ENCODE data around the gene PTBP2. TPM values are rescaled to one million over a fixed set of nuclear protein-coding genes. Genes with fewer than 3 reads are reported as not detected.

Gene PTBP2
- total and polyA plus RNA-seq, 10 of the 15 experiments (the other 5 are each of a cell fraction or from before 2014, with no cell fraction given) = 5.8 to 17.5 (median 11.1) TPM

DNA sequence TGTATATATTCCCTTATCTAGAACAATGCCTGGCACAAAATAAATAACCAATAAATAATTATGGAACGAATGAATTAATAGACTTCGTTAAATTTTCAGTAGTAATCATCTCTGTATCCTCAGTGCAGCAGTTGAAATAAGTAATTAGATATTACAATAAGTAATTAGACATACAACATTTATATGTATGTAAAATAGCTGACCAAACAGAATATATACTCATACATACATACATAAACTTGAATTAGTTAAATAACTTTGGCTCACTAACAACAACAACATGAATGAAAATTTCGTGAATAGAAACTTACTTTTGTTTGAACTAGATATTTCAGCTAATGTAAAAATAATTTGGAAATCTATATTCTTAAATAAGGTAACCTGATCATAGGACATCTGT, 14.6 kb upstream of the PTBP2 start:
- no peak for ATAC-seq
- Histone ChIP-seq H3K79me2 (ENCODE audit: control insufficient read depth, insufficient read depth, low read length) (no peaks in the 10 kb centered on the region), H3K4me1 (ENCODE audit: control insufficient read depth, insufficient read depth, low read length) (no peaks in the 10 kb centered on the region), H3K9ac (ENCODE audit: control insufficient read depth, insufficient read depth, low read length) (no peak overlapping the region), H3K36me3 (ENCODE audit: control insufficient read depth in 2 of 2, insufficient read depth in 2 of 2, low read length in 1 of 2) (no peaks in the 10 kb centered on the region), H4K20me1 (ENCODE audit: control insufficient read depth, insufficient read depth) (no peaks in the 10 kb centered on the region), H3K9me3 (replicated peaks; ENCODE audit: control insufficient read depth, insufficient read depth, low read length) (no peaks in the 10 kb centered on the region), H3K4me3 (no peak overlapping the region), H3K4me2 (ENCODE audit: control insufficient read depth, insufficient read depth) (no peak overlapping the region), H3K27ac (ENCODE audit: control insufficient read depth, insufficient read depth) (no peak overlapping the region), H3K27me3 (replicated peaks in 1 of 2; ENCODE audit: control insufficient read depth in 2 of 2, insufficient read depth in 2 of 2, low read length in 1 of 2) (no peaks in the 10 kb centered on the region), H2AFZ (ENCODE audit: control insufficient read depth, low read depth, low read length) (no peak overlapping the region)
- ChIA-PET SMC1A (ENCODE audit: uncharacterized antibody, unreplicated experiment) (no interaction called here), POLR2A (no interaction called here), CTCF (no interaction called here), RAD21 (ENCODE audit: unreplicated experiment) (no interaction called here)
- in situ Hi-C loops (cut with MboI) (no loop called here), intact Hi-C loops (cut with micrococcal nuclease; ENCODE audit: unreplicated experiment) (no loop called here)
- TF ChIP-seq, protein P1, sequence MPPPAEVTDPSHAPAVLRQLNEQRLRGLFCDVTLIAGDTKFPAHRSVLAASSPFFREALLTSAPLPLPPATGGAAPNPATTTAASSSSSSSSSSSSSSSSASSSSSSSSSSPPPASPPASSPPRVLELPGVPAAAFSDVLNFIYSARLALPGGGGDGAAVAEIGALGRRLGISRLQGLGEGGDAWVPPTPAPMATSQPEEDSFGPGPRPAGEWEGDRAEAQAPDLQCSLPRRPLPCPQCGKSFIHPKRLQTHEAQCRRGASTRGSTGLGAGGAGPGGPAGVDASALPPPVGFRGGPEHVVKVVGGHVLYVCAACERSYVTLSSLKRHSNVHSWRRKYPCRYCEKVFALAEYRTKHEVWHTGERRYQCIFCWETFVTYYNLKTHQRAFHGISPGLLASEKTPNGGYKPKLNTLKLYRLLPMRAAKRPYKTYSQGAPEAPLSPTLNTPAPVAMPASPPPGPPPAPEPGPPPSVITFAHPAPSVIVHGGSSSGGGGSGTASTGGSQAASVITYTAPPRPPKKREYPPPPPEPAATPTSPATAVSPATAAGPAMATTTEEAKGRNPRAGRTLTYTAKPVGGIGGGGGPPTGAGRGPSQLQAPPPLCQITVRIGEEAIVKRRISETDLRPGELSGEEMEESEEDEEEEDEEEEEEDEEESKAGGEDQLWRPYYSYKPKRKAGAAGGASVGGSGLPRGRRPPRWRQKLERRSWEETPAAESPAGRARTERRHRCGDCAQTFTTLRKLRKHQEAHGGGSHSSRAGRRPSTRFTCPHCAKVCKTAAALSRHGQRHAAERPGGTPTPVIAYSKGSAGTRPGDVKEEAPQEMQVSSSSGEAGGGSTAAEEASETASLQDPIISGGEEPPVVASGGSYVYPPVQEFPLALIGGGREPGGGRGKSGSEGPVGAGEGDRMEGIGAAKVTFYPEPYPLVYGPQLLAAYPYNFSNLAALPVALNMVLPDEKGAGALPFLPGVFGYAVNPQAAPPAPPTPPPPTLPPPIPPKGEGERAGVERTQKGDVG (CRISPR knock-in tag; IDR thresholded peaks at IDR 0.05) = no peak
- TF ChIP-seq, protein P2, sequence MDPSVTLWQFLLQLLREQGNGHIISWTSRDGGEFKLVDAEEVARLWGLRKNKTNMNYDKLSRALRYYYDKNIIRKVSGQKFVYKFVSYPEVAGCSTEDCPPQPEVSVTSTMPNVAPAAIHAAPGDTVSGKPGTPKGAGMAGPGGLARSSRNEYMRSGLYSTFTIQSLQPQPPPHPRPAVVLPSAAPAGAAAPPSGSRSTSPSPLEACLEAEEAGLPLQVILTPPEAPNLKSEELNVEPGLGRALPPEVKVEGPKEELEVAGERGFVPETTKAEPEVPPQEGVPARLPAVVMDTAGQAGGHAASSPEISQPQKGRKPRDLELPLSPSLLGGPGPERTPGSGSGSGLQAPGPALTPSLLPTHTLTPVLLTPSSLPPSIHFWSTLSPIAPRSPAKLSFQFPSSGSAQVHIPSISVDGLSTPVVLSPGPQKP (IDR thresholded peaks at IDR 0.05; ENCODE audit: low read depth, low read length) = no peak
- TF ChIP-seq JUND (IDR thresholded peaks at IDR 0.05; ENCODE audit: low read depth, low read length) = no peak
- no peak for TF ChIP-seq RAD51 (IDR thresholded peaks at IDR 0.05)
- TF ChIP-seq WRNIP1 (IDR thresholded peaks at IDR 0.05; ENCODE audit: borderline replicate concordance, low read depth, low read length) = no peak
- no peak for TF ChIP-seq PAX8 (IDR thresholded peaks at IDR 0.05)
- TF ChIP-seq TBL1XR1 (IDR thresholded peaks at IDR 0.05; ENCODE audit: low read depth, low read length) = no peak
- no peak for TF ChIP-seq MEF2B (IDR thresholded peaks at IDR 0.05; ENCODE audit: partially characterized antibody, poor library complexity, severe bottlenecking)
- TF ChIP-seq ZBTB40 (IDR thresholded peaks at IDR 0.05; ENCODE audit: borderline replicate concordance) = no peak
- no peak for TF ChIP-seq DPF2 (IDR thresholded peaks at IDR 0.05)
- no peak for TF ChIP-seq ESRRA (IDR thresholded peaks at IDR 0.05; ENCODE audit: low read length)
- TF ChIP-seq SIN3A (IDR thresholded peaks at IDR 0.05; ENCODE audit: low read depth, low read length) = no peak
- no peak for TF ChIP-seq ZNF207 (IDR thresholded peaks at IDR 0.05; ENCODE audit: borderline replicate concordance)
- TF ChIP-seq FOXM1 (IDR thresholded peaks at IDR 0.05; ENCODE audit: low read depth, low read length) = no peak
- TF ChIP-seq RUNX3 (IDR thresholded peaks at IDR 0.05; ENCODE audit: low read length) = no peak
- no peak for TF ChIP-seq NRF1 (conservative IDR thresholded peaks at IDR 0.05; ENCODE audit: low read depth, low read length)
- no peak for TF ChIP-seq SUPT20H (IDR thresholded peaks at IDR 0.05; ENCODE audit: borderline replicate concordance, control insufficient read depth, low read depth, low read length)
- no peak for FAIRE-seq
- 12% methylated on average over 3 of the region's 3 CpGs for WGBS (ENCODE audit: insufficient coverage, insufficient replicate concordance, low lambda C conversion rate, missing lambda C conversion rate)
- no TSS peak for BruUV-seq (replicated peaks)
- DNase-seq (ENCODE audit: low read depth, low spot score) = no peak
